Endometrial microvascular endothelial cells (primary cell): ENCODE measurements around the gene EPHA6. TPM values are rescaled to one million over a fixed set of nuclear protein-coding genes. Genes with fewer than 3 reads are reported as not detected.
"Not testable (repeated sequence)": the region's sequence is repeated elsewhere in the genome, so short reads cannot be mapped to it uniquely, and the experiment has no call there.

Experiments
- in situ Hi-C: cut with HindIII; loops from 2 replicates; pipeline ENCODE4 v1.10.0; 2017; ENCODE audit warnings: low sequenced_read_pairs, low pct_unique_long_range_greater_than_20kb; ENCODE audit errors: inconsistent ontology term
- total RNA-seq: library from RNA; depleted of rRNA; stranded (reverse); fragments of >200 nt; gene quantifications from one replicate; pipeline ENCODE4 v1.2.3, GENCODE V29; 2015; ENCODE audit errors: inconsistent ontology term

Gene EPHA6
- total RNA-seq, 1 donor from 2014 or later = not detected

DNA sequence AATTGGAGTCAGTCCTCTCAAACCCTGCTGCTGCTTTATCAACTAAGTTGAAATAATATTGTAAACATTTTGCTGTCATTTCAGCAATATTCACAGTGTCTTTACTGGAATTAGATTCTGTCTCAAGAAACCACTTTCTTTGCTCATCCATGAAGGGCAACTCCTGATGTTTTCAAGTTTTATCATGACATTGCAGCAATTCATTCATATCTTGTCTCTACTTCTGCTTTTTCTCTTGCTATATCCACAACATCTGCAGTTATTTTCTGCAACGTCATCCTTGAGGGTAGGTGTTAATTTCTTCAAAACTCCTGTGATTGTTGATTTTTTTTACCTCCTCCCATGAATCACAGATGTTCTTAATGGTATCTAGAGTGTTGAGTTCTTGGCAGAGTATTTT, 181.6 kb downstream of the EPHA6 start:
- in situ Hi-C loops = no loop called here

- in situ Hi-C loops = no loop called here
These were observed 187.2 kb downstream of the EPHA6 start for GRCh38 chr3:97001611-97002010.

GRCh38 chr3:97009427-97010019, 195.1 kb downstream of the EPHA6 start:
- in situ Hi-C loops = no loop called here

- in situ Hi-C loops = no loop called here
These were observed 196.7 kb downstream of the EPHA6 start for GRCh38 chr3:97010881-97011657.

DNA sequence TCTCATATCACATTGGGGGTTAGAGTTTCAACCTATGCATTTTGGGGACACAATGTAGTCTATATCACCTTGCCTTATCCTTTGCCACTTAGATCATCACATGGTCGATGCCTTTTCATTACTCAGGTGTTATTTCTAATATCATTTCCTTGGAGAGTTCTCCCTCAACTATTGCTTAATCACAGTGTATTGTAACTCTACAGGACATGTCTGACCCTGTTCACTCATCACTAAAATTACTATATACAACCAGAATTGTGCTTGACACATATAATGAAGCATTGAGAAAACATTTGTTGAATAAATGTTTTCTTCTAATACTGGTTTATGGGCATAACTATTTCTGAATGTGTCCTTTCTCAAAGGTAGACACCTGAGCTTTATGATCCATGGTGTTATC, 207.4 kb downstream of the EPHA6 start:
- in situ Hi-C loops = no loop called here

DNA sequence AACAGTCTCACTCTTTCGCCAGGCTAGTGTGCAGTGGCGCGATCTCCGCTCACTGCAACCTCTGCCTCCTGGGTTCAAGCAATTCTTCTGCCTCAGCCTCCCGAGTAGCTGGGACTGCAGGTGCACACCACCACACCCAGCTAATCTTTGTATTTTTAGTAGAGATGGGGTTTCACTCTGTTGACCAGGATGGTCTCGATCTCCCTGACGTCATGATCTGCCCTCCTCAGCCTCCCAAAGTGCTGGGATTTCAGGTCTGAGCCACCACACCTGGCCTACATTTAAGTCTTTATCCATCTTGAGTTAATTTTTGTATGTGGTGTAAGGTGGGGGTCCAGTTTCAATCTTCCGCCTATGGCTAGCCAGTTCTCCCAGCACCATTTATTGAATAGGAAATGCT, 211.2 kb downstream of the EPHA6 start:
- in situ Hi-C loops = not testable (repeated sequence)

GRCh38 chr3:97029972-97030371, 215.6 kb downstream of the EPHA6 start:
- in situ Hi-C loops = no loop called here

DNA sequence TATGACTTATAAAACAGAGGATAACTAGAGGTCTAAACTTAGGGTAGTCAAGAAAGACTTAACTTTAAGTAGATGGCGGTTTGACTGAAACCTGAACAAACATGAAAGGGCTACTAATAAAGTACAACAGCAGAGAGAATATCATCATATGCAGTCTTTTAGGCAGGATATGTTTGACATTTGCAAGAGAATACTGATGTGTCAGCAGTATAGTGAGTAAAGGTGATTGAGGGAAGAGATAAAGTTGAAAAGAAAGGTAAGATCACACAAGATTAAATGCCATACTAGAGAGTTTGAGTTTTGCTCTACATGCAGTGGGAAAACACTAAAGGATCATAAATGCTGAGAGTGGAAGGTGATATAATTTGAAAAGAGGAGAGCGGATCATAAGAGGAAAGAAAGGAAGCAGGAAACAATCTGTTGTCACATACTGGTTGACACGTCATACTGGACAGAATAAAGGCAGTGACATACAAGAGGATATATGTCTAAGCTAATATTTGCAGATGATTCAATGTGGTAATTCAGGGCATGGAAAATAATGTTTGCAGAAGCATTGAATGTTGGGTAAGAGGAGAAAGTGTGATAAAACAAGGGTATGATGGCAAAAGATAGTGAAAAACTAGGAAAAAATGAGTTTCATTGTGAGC, 223.0 kb downstream of the EPHA6 start:
- in situ Hi-C loops = no loop called here

- in situ Hi-C loops = no loop called here
These were observed 229.0 kb downstream of the EPHA6 start for GRCh38 chr3:97043411-97043810.

- in situ Hi-C loops = no loop called here
These were observed 243.0 kb downstream of the EPHA6 start for GRCh38 chr3:97057365-97057764.

DNA sequence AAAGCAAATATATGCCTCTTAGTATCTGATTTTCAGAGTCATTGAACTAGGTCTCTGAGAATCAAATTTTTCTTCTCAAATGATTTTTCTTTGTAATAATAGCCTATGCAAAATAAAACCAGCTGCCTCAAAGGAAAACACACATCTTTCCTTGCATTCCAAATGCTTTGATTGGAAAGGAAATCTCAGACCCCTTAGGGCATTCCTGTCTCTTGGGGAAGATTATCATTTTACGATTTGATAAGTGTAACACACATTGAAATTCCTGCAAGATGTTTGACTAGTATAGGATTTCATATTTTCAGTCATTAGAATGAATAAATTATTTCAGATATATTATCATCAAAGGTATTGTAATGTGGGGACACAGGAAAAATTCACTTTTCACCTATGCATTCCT, 244.8 kb downstream of the EPHA6 start:
- in situ Hi-C loops = no loop called here

- in situ Hi-C loops = no loop called here
These were observed 252.1 kb downstream of the EPHA6 start for GRCh38 chr3:97066531-97066930.

DNA sequence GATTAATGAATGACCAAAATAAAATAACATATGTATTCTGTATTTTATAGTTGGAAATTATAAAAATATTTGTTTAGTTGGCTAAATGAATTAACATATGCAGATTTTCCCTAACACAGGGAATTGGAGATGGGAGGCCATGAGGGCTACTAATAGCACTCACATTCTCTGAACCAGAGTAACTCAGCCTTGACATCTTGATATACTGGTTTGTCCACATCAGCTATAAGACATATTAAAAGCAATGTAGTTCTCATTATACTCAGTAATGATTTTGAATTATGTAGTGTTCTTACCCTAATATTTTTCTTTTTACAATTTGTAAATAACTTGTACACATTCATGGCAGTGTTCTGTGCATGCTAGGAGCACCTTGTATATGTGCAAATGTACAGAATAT, 255.9 kb downstream of the EPHA6 start:
- in situ Hi-C loops = no loop called here

DNA sequence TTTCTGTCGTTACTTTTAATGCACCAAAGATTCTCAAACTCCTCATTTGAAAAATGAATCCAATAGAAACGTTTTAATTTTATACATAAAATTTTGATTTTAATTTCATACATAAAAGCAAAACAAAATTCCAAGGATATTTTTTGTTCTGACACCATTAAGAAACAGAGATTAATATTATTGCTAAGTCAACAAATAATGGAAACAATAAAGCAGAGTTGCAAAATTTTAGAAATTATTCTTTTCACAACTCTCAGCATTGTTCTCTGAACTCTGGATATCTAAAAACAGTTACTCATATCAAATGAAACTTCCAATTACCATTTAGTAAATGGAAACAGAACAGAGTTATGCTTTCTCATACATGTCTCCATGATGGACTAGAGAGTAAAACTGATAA, 260.2 kb downstream of the EPHA6 start:
- in situ Hi-C loops = no loop called here

DNA sequence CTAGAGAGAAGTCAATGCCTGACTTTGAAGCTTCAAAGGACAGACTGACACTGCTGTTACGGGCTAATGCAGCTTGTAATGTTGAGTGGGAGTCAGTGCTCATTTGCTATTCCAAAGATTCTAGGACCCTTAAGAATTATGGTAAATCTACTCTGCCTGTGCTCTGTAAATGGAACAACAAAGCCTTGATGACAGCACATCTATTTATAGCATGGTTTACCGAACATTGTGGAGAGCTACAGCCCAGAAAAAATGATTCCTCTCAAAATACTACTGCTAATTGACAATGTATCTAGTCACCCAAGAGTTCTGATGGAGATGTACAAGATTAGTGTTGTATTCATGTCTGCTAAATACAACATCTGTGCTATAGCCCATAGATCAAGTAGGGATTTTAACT, 262.3 kb downstream of the EPHA6 start:
- in situ Hi-C loops = no loop called here

- in situ Hi-C loops = no loop called here
These were observed 275.2 kb downstream of the EPHA6 start for GRCh38 chr3:97089621-97090020.

- in situ Hi-C loops = no loop called here
These were observed 288.2 kb downstream of the EPHA6 start for GRCh38 chr3:97102641-97103040.

GRCh38 chr3:97105989-97106651, 291.7 kb downstream of the EPHA6 start:
- in situ Hi-C loops = no loop called here

DNA sequence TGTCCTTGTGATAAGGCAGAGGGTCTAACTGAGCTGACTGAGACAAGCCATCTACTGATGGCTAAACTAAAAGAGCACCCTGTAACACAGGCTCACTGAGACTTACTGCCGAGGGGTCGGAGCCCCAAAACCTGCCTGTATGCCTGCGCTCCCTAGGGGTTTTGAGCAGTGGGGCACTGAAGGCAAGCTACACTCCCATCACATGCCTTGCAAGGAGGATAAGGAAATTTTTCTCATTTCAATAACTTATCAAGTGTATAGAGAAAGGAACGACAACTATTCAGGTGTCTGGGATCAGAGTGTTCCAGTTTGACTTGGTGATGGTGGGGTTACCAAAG, 292.2 kb downstream of the EPHA6 start:
- in situ Hi-C loops = no loop called here

DNA sequence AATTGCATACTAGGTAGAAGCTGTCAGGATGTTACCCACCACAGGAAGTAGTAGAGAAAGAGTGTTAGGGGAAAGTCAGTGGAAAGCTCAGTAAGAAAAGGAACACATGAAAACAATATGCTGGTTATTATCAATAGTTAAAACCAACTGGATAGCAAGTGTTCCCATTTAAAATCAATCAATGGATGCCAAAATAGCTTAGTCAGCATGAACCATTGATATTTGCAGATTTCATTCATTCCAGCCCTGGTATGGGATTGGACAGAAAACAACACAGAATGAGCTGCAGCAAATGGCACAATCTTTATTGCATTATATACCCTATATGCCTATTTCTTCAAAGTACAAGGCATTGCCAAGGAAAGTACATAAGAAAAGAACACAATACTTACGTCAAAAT, 293.7 kb downstream of the EPHA6 start:
- in situ Hi-C loops = no loop called here
